ENCODE results near the gene ATG16L2. TPM values are rescaled to one million over a fixed set of nuclear protein-coding genes. Genes with fewer than 3 reads are reported as not detected.
"Not testable (repeated sequence)": the region's sequence is repeated elsewhere in the genome, so short reads cannot be mapped to it uniquely, and the experiment has no call there.

Gene ATG16L2
- total and polyA plus RNA-seq, 4 experiments from 2014 or later, result 13.2 to 202 (median 109) TPM

DNA sequence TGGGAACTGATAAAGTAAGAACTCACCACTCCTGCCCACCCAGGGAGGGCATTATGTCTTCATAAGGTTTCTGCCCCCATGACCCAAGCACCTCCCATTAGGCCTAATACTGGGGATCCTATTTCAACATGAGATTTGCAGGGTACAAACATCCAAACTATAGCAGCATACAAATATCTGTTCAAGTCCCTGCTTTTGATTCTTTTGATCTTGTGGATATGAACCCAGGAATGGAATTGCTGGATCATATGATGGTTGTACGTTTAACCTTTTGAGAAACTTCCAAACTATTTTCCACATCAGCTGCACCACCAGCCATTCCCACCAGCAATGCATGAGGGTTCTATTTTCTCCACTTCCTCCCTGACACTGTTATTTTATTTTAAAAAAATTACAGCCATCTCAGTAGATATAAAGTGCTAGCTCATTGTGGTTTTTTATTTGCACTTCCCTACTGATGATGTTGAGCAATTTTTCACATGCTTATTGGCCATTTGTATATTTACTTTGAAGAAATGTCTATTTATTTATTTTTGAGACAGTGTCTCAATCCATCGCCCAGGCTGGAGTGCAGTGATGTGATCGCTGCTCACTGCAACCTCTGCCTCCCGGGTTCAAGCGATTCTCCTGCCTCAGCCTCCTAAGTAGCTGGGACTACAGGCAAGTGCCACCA lies 7.1 kb upstream of the ATG16L2 start:
- no peak overlapping the region for H3K27ac ChIP-seq (ENCODE audit: low read depth, low read length)
- no peak overlapping the region for H3K4me3 Mint-ChIP-seq
- H3K9me3 Mint-ChIP-seq, result no peaks in the 10 kb centered on the region
- ChIA-PET POLR2A (ENCODE audit: partially characterized antibody) (no interaction called here), CTCF (ENCODE audit: partially characterized antibody) (interaction anchor here (0.6 to 1.2 kb wide), 4 partner anchors 9 to 52 kb away, joined by 4 to 6 read pairs (median 4); partner anchors contain the start of gene STARD10)
- no peak for DNase-seq
- H3K36me3 ChIP-seq (ENCODE audit: insufficient read depth, low read length), result peaks cover 4% of the 10 kb centered on the region
- peak overlapping the region in 1 of 7 donors; percentile 35 for H3K27ac Mint-ChIP-seq
- no peak overlapping the region for H3K4me3 ChIP-seq (ENCODE audit: low read length in 2 of 2)
- H3K4me1 ChIP-seq (ENCODE audit: insufficient read depth, low read length), result peaks cover 5% of the 10 kb centered on the region
- H3K9me3 ChIP-seq (ENCODE audit: control insufficient read depth in 1 of 2, low read length in 2 of 2), result no peaks in the 10 kb centered on the region
- no peaks in the 10 kb centered on the region for H3K27me3 ChIP-seq (ENCODE audit: insufficient read depth, low read length)
- intact Hi-C loops (cut with micrococcal nuclease), result no loop called here
- no peaks in the 10 kb centered on the region for H3K27me3 Mint-ChIP-seq
- H3K36me3 Mint-ChIP-seq, result peaks cover 6 to 14% of the 10 kb centered on the region in 2 donors
- H3K4me1 Mint-ChIP-seq, result peaks cover 7 to 11% (median 9%) of the 10 kb centered on the region in 4 donors

DNA sequence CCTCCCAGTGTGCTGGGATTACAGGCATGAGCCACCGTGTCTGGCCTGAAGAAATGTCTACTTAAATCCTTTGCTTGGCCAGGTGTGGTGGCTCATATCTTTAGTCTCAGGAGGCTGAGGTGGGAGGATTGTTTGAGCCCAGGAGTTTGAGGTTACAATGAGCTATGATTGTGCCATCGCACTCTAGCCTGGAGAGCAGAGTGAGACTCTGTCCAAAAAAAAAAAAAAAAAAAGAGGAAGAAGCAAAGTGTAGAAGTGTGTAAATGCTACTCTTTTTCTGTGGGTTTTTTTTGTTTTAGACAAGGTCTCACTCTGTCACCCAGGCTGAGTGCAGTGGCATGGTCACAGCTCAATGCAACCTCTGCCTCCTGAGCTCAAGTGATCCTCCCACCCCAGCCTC lies 6.4 kb upstream of the ATG16L2 start:
- H3K9me3 Mint-ChIP-seq, result no peaks in the 10 kb centered on the region
- H3K36me3 ChIP-seq (ENCODE audit: insufficient read depth, low read length), result peaks cover 4% of the 10 kb centered on the region
- H3K27me3 Mint-ChIP-seq, result no peaks in the 10 kb centered on the region
- POLR2A ChIA-PET (ENCODE audit: partially characterized antibody), result no interaction called here
- no peak overlapping the region for H3K4me3 Mint-ChIP-seq
- H3K4me3 ChIP-seq (ENCODE audit: low read length in 2 of 2), result no peak overlapping the region
- intact Hi-C loops (cut with micrococcal nuclease), result no loop called here
- no peaks in the 10 kb centered on the region for H3K27me3 ChIP-seq (ENCODE audit: insufficient read depth, low read length)
- peak overlapping the region in 1 of 7 donors; percentile 25 for H3K27ac Mint-ChIP-seq
- CTCF ChIA-PET (ENCODE audit: partially characterized antibody), result interaction anchor here (0.6 to 1.2 kb wide), 4 partner anchors 8 to 53 kb away, joined by 4 to 6 read pairs (median 4); partner anchors contain the start of gene STARD10
- peaks cover 11 to 16% (median 14%) of the 10 kb centered on the region in 4 donors for H3K4me1 Mint-ChIP-seq
- peaks cover 10% of the 10 kb centered on the region for H3K4me1 ChIP-seq (ENCODE audit: insufficient read depth, low read length)
- no peak for DNase-seq
- peaks cover 6 to 14% of the 10 kb centered on the region in 2 donors for H3K36me3 Mint-ChIP-seq
- no peak overlapping the region for H3K27ac ChIP-seq (ENCODE audit: low read depth, low read length)
- no peaks in the 10 kb centered on the region for H3K9me3 ChIP-seq (ENCODE audit: control insufficient read depth in 1 of 2, low read length in 2 of 2)

DNA sequence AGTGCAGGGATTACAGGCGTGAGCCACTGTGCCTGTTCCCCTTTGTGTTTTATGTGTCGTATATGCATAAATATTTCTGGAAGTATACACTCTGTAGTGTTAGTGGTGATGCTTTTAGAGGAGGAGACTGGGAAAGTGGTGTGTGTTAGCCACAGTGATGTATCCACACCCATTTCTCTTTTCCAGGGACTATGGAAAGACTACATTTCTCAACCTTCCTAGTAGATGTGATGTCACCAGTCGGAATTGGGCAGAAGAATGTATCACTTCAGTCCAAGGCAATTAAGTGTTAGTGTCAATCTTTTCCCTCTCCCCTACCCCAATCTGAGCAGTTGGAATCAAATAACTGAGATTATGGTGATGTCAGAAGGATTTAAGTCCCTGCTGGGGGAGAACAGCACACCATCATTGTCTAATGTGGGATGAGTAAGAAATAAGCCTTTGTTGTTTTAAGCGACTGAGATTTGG lies 5.8 kb upstream of the ATG16L2 start:
- Histone ChIP-seq H3K27ac (ENCODE audit: low read depth, low read length) (no peak overlapping the region), H3K27me3 (ENCODE audit: insufficient read depth, low read length) (no peaks in the 10 kb centered on the region), H3K4me3 (ENCODE audit: low read length in 2 of 2) (no peak overlapping the region), H3K36me3 (ENCODE audit: insufficient read depth, low read length) (peaks cover 4% of the 10 kb centered on the region), H3K4me1 (ENCODE audit: insufficient read depth, low read length) (peaks cover 16% of the 10 kb centered on the region), H3K9me3 (ENCODE audit: control insufficient read depth in 1 of 2, low read length in 2 of 2) (no peaks in the 10 kb centered on the region)
- CTCF ChIA-PET (ENCODE audit: partially characterized antibody), result interaction anchor here (0.7 to 1.2 kb wide), 3 partner anchors 8 to 370 kb away, joined by 3 to 6 read pairs (median 4); partner anchors contain the start of gene STARD10
- DNase-seq, result no peak
- POLR2A ChIA-PET (ENCODE audit: partially characterized antibody), result no interaction called here
- H3K4me3 Mint-ChIP-seq, result no peak overlapping the region
- intact Hi-C loops (cut with micrococcal nuclease), result no loop called here
- peaks cover 16 to 22% (median 19%) of the 10 kb centered on the region in 4 donors for H3K4me1 Mint-ChIP-seq
- no peaks in the 10 kb centered on the region for H3K27me3 Mint-ChIP-seq
- peaks cover 6 to 16% of the 10 kb centered on the region in 2 donors for H3K36me3 Mint-ChIP-seq
- no peaks in the 10 kb centered on the region for H3K9me3 Mint-ChIP-seq
- H3K27ac Mint-ChIP-seq, result no peak overlapping the region

DNA sequence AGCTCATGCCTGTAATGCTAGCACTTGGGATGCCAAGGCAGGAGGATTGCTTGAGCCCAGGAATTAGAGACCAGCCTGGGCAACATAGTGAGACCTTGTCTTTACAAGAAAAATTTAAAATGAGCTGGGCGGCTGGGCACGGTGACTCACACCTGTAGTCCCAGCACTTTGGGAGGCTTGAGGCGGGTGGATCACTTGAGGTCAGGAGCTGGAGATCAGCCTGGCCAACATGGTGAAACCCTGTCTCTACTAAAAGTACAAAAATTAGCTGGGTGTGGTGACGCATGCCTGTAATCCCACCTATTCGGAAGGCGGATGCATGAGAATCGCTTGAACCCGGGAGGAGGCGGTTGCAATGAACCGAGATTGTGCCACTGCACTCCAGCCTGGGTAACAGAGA lies 2.5 kb upstream of the ATG16L2 start:
- peaks cover 27% of the 10 kb centered on the region for H3K4me1 ChIP-seq (ENCODE audit: insufficient read depth, low read length)
- H3K27ac ChIP-seq (ENCODE audit: low read depth, low read length); H3K4me3 ChIP-seq (ENCODE audit: low read length in 2 of 2); H3K9me3 ChIP-seq (ENCODE audit: control insufficient read depth in 1 of 2, low read length in 2 of 2); H3K27me3 ChIP-seq (ENCODE audit: insufficient read depth, low read length); H3K9me3 Mint-ChIP-seq; DNase-seq; H3K27me3 Mint-ChIP-seq; intact Hi-C loops (cut with micrococcal nuclease); H3K36me3 ChIP-seq (ENCODE audit: insufficient read depth, low read length): not testable (repeated sequence)
- Mint-ChIP-seq H3K27ac (peak overlapping the region in 2 of 7 donors; percentile 13 to 100), H3K36me3 (peaks cover 6 to 33% of the 10 kb centered on the region in 2 donors), H3K4me3 (peak overlapping the region in 4 of 8 donors; percentile 13 to 45 (median 34)), H3K4me1 (peaks cover 20 to 49% (median 32%) of the 10 kb centered on the region in 4 donors)
- CTCF ChIA-PET (ENCODE audit: partially characterized antibody), result interaction anchor here (1.3 to 8.8 kb wide), 6 partner anchors 9 to 88 kb away, joined by 3 to 84 read pairs (median 14); partner anchors contain the start of gene STARD10
- POLR2A ChIA-PET (ENCODE audit: partially characterized antibody), result interaction anchor here (1.4 to 2.3 kb wide), 2 partner anchors 10 to 89 kb away, joined by 3 to 12 read pairs; no protein-coding TSS in a partner anchor

DNA sequence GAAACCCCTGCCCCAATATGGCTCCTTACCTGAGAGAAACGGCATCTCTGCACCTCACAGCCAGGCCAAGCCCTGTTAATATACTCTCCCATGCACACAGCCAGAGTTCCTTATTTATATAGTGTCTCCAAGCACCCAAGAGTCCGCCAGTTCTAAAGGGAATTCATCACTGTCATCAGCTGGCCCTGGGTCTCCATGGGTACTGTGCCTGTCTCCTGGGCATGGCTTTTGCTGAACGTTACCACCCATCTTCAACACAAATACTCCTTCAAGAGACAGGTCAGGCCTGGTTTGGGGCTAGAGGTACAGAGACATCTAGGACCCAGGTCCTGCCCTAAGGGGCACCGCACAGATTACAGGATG lies 1.6 kb upstream of the ATG16L2 start:
- peak overlapping the region; percentile 97 for H3K27ac ChIP-seq (ENCODE audit: low read depth, low read length)
- H3K27me3 Mint-ChIP-seq, result no peaks in the 10 kb centered on the region
- POLR2A ChIA-PET (ENCODE audit: partially characterized antibody), result interaction anchor here (1.0 to 4.7 kb wide), 8 partner anchors 9 to 786 kb away, joined by 3 to 46 read pairs (median 11); partner anchors contain the start of genes FAM168A and STARD10
- H3K4me3 Mint-ChIP-seq, result peak overlapping the region; percentile 96 to 100 (median 98)
- H3K36me3 ChIP-seq (ENCODE audit: insufficient read depth, low read length), result peaks cover 8% of the 10 kb centered on the region
- no peaks in the 10 kb centered on the region for H3K9me3 Mint-ChIP-seq
- intact Hi-C loops (cut with micrococcal nuclease), result no loop called here
- H3K9me3 ChIP-seq (ENCODE audit: control insufficient read depth in 1 of 2, low read length in 2 of 2), result no peaks in the 10 kb centered on the region
- DNase-seq, result no peak
- no peaks in the 10 kb centered on the region for H3K27me3 ChIP-seq (ENCODE audit: insufficient read depth, low read length)
- H3K36me3 Mint-ChIP-seq, result peaks cover 9 to 38% of the 10 kb centered on the region in 2 donors
- H3K4me1 Mint-ChIP-seq, result peaks cover 23 to 56% (median 36%) of the 10 kb centered on the region in 4 donors
- peak overlapping the region; percentile 77 to 99 for H3K4me3 ChIP-seq (ENCODE audit: low read length in 2 of 2)
- H3K27ac Mint-ChIP-seq, result peak overlapping the region; percentile 98 to 100 (median 99)
- CTCF ChIA-PET (ENCODE audit: partially characterized antibody), result interaction anchor here (0.9 to 8.8 kb wide), 9 partner anchors 10 to 89 kb away, joined by 3 to 84 read pairs (median 7); partner anchors contain the start of gene STARD10
- peaks cover 31% of the 10 kb centered on the region for H3K4me1 ChIP-seq (ENCODE audit: insufficient read depth, low read length)

DNA sequence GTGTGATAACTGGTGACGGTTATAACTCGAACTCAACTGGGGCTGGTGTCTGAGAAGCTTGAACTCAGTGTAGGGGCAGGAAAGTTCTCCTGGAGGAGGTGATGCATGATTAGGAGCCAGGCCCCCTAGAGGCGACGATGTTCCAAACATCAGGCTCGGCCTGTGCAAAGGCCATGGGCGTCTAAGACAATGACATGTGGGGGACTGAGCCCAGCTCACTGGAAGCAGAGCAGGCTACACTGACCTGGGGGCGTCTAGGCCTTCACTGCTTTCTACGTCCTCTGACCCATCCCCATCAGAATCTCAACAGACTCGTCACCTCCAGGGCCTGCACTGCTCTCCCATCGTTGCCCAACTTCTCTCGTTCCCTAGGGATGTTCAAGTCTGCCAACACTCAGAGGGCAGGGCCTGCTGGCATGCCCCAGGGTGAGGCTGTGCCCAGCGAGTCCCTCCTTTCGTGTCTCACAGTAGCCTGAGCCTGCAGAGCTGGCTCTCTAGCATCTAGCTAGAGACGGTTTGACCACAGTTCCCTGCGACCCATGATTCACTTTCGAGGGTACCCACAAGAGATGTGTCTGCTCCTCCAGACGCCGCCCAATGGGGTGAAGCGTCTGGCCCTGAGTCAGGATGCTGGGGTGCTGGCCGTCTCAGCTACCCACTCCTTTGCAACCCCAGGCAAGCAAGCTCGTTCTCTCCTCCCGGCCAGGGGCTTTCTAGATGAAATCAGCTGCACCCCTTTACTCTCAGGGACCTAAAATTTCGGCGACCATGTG lies 1.1 kb upstream of the ATG16L2 start:
- Mint-ChIP-seq H3K9me3 (no peaks in the 10 kb centered on the region), H3K4me3 (peak overlapping the region; percentile 96 to 100 (median 98)), H3K36me3 (peaks cover 13 to 44% of the 10 kb centered on the region in 2 donors), H3K4me1 (peaks cover 25 to 62% (median 40%) of the 10 kb centered on the region in 4 donors), H3K27me3 (no peaks in the 10 kb centered on the region), H3K27ac (peak overlapping the region; percentile 98 to 100 (median 99))
- peak; percentile 55 to 83 (median 57) for DNase-seq
- H3K36me3 ChIP-seq (ENCODE audit: insufficient read depth, low read length), result peaks cover 14% of the 10 kb centered on the region
- CTCF ChIA-PET (ENCODE audit: partially characterized antibody), result interaction anchor here (0.9 to 8.8 kb wide), 12 partner anchors 10 to 366 kb away, joined by 3 to 84 read pairs (median 6); partner anchors contain the start of gene STARD10
- peak overlapping the region; percentile 77 to 99 for H3K4me3 ChIP-seq (ENCODE audit: low read length in 2 of 2)
- no peaks in the 10 kb centered on the region for H3K27me3 ChIP-seq (ENCODE audit: insufficient read depth, low read length)
- peaks cover 31% of the 10 kb centered on the region for H3K4me1 ChIP-seq (ENCODE audit: insufficient read depth, low read length)
- no peaks in the 10 kb centered on the region for H3K9me3 ChIP-seq (ENCODE audit: control insufficient read depth in 1 of 2, low read length in 2 of 2)
- intact Hi-C loops (cut with micrococcal nuclease), result loop anchor here (1.0 kb wide), 1 partner anchor 91 kb away; no protein-coding TSS in a partner anchor
- H3K27ac ChIP-seq (ENCODE audit: low read depth, low read length), result peak overlapping the region; percentile 97
- POLR2A ChIA-PET (ENCODE audit: partially characterized antibody), result interaction anchor here (0.9 to 4.7 kb wide), 12 partner anchors 9 to 785 kb away, joined by 3 to 46 read pairs (median 7); partner anchors contain the start of genes FAM168A and STARD10

Data from CD4-positive, alpha-beta memory T cell (primary cell).